ENCODE results near the gene GRIA2.

DNA sequence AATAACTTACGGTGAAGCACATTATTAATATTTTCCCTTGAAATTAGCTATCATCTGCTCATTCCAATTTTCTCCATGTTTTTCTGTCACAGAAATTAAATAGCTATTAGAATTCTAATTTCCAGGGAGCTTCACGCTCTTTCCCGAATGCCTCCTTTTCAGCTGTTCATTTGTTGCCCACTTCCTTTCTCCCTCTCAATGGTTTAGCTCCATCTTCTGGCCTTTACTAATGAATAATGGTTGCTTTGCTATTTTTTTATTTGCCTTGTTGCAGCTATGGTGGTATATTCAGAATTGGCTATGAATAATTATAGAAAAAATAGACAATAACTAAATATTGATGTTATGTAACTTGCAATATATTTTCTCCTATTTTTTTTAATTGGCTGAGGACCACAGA is 70.5 kb downstream of the GRIA2 start:
- TF ChIP-seq, protein P1, sequence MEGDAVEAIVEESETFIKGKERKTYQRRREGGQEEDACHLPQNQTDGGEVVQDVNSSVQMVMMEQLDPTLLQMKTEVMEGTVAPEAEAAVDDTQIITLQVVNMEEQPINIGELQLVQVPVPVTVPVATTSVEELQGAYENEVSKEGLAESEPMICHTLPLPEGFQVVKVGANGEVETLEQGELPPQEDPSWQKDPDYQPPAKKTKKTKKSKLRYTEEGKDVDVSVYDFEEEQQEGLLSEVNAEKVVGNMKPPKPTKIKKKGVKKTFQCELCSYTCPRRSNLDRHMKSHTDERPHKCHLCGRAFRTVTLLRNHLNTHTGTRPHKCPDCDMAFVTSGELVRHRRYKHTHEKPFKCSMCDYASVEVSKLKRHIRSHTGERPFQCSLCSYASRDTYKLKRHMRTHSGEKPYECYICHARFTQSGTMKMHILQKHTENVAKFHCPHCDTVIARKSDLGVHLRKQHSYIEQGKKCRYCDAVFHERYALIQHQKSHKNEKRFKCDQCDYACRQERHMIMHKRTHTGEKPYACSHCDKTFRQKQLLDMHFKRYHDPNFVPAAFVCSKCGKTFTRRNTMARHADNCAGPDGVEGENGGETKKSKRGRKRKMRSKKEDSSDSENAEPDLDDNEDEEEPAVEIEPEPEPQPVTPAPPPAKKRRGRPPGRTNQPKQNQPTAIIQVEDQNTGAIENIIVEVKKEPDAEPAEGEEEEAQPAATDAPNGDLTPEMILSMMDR (IDR thresholded peaks at IDR 0.05; ENCODE audit: extremely low read depth in 1 of 2, insufficient read depth in 1 of 2, low read depth in 1 of 2, low read length in 2 of 2), result no peak
- no peak for TF ChIP-seq POLR2A (IDR thresholded peaks at IDR 0.05; ENCODE audit: low read depth, low read length)
- TF ChIP-seq EZH2 (IDR thresholded peaks at IDR 0.05; ENCODE audit: borderline replicate concordance, low read depth, low read length, severe bottlenecking), result no peak
- TF ChIP-seq JUN (IDR thresholded peaks at IDR 0.05; ENCODE audit: borderline replicate concordance, insufficient read depth, insufficient read length, low read depth), result no peak
- TF ChIP-seq FOS (IDR thresholded peaks at IDR 0.05; ENCODE audit: borderline replicate concordance, insufficient read depth, low read length), result no peak
- TF ChIP-seq POLR2AphosphoS5 (IDR thresholded peaks at IDR 0.05; ENCODE audit: insufficient read depth, low read depth, low read length), result no peak
- TF ChIP-seq GATA2 (IDR thresholded peaks at IDR 0.05; ENCODE audit: insufficient read depth, insufficient read length, low read depth, low read length), result no peak
- TF ChIP-seq, protein P2, sequence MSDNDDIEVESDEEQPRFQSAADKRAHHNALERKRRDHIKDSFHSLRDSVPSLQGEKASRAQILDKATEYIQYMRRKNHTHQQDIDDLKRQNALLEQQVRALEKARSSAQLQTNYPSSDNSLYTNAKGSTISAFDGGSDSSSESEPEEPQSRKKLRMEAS (IDR thresholded peaks at IDR 0.05; ENCODE audit: insufficient read depth, insufficient read length), result no peak
- no peak for TF ChIP-seq MYC (IDR thresholded peaks at IDR 0.05; ENCODE audit: low read depth, low read length)
